Subcutaneous adipose tissue (tissue), 4 donors: ENCODE results near the gene GINS2. TPM values are rescaled to one million over a fixed set of nuclear protein-coding genes. Genes with fewer than 3 reads are reported as not detected.

Experiments
- CTCF ChIP-seq: fragments of 450-650 bp; IDR thresholded peaks from one replicate; pipeline ENCODE4 v1.5.1; 2016; ENCODE audit warnings: low read depth, mild to moderate bottlenecking, control low read depth, antibody characterized with exemption, moderate library complexity
- total RNA-seq, 4 donors: library from RNA; depleted of rRNA; stranded (reverse); fragments of >200 nt; gene quantifications; one replicate each; pipeline ENCODE4 v1.1.0, GENCODE V29; 2016

Gene GINS2
- total RNA-seq, 4 donors from 2014 or later, result 0.22 to 0.68 TPM; not detected in 2

DNA sequence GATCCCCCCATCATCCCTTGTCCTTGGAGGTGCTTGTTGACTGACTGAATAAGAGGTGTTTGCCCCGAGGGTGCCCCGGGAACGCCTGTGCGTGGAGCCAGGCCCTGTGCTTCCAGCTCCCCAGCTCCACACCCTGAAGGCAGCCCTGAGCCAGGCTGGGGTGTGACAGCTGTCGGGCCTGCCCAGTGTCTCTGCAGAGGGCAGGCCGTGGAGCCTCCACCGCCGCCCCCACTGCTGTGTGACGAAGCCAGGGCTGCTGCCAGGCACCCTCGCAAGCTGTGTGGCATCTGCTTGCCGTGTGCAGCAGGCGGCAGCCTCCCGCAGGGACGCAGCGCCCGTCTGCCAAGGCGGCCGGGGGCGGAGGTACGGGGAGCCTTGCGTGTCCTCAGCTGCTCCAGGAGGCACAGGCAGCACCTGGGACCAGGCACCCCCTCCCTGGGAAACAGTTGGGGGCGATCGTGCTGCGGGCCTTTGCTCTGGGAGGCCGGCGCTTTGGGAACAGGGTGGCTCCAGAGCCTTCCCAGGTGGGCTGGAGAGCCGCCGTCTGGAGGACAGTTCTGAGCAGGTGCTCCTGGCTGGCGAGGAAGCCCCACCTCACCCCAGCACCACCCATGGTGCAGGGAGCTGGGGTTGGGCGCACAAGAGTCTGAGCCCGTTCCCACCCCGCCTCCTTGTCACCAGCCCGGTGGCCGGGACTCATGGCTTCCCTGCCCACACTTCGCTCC is 49.1 kb downstream of the GINS2 start:
- no peak for TF ChIP-seq CTCF

- no peak for TF ChIP-seq CTCF
These were observed 49.9 kb downstream of the GINS2 start for GRCh38 chr16:85638695-85639409.

DNA sequence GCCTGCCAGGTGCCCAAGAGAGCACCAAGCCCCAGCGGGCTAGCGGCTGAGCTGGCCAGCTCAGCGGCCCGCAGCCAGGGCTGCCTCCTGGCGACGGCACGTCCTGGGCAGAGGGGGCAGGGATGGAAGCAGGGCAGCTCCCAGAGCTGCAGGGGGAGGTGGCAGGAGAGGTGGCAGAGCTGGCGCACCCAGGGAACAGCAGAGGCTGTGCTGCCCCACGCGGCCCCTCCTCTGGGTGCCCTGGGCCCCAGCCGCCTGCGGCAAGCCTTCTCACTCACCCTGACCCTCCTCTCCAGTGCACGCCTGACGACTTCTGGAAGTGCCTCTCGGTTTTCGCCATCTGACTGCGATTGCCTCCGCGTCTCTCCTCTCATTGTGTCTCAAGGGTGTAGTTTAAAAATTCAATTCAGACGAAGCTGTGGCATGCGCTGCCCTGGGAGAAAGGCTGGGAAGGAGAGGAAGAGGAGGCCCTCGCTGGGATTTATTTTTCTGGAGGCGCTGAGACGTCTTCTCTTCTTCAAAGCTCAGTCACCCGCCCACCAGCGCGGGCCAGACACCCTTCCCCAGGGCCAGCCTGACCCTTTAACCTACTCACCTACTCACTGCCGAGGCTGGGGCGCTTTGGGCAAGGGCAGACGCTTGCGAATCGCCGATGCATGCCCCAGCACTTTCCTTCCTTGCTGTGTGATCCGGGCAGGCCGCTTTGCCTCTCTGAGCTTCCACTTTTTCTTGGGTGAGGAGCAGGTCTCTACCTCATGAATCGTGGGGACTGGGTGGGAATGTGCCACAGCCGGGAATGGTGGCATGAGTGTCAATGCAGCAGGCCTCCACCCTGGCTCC is 50.7 kb downstream of the GINS2 start:
- no peak for TF ChIP-seq CTCF

GRCh38 chr16:85637061-85637807 is 51.5 kb downstream of the GINS2 start:
- TF ChIP-seq CTCF, result no peak

- no peak for TF ChIP-seq CTCF
These were observed 52.4 kb downstream of the GINS2 start for GRCh38 chr16:85636234-85636812.

DNA sequence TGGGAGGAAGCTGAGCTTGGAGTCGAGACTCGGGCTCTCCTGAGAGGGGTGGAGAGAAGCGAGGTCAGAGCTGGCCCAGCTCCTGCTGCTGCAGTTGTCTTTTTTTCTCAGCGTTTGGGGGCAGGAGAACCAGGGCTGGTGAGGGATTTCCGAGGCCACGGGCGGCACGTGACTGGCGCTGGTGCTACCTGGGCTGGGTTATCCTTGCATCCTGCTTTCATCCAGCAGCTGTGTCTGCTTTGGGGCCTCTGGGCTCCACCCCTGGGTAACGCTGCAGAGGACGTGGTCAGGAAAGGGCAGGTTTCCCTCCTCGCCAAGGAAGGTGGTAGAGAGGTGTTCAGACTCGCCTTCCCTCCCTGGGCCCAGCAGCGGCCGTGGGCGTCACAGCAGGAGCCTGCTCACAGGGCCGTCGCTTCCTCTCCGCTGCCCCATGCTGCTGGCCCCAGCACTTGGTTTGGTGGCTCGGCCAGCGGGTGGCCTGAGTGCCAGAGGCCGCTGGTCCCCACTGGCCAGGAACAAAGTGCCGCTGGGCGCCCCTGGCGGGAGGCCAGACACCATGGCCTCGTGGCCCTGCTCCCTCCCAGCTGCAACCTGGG is 53.1 kb downstream of the GINS2 start:
- TF ChIP-seq CTCF, result no peak
